Panc1 (cell line): ENCODE results near the gene LRRK1.

Source experiments
- POLR2AphosphoS5 ChIP-seq: IDR thresholded peaks from 2 replicates; pipeline ENCODE4 v1.6.1; 2012; ENCODE audit warnings: mild to moderate bottlenecking, low read depth, low read length, moderate library complexity
- TF ChIP-seq, protein P1 (sequence below): fragments of 450-650 bp; IDR thresholded peaks from 2 replicates; pipeline ENCODE4 v1.5.1; 2017; ENCODE audit warnings: mild to moderate bottlenecking
- TF ChIP-seq, protein P2 (sequence below), 2 experiments: IDR thresholded peaks; 2 replicates each; pipeline ENCODE4 v1.6.1; 2011 to 2012; ENCODE audit warnings: low read depth in 2 of 2, control low read depth in 1 of 2, low read length in 1 of 2, mild to moderate bottlenecking in 1 of 2, moderate library complexity in 1 of 2; ENCODE audit not compliant: insufficient read depth in 1 of 2

DNA sequence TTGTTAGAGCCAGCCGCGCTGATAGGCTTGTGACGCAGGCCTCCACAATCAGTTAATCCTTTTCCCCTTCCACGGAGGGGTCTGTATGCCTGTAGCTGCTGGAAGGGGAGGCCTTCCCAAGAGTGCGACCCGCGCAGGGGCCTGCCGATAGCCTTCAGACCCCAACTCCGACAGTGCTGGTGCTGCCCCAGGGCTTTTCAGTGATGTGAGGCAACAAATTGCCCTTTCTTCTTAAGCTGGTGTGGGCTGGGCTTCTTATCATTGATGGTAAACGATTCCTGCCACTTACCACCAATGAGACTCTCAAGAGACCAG, 189.3 kb downstream of the LRRK1 start:
- TF ChIP-seq, protein P1, sequence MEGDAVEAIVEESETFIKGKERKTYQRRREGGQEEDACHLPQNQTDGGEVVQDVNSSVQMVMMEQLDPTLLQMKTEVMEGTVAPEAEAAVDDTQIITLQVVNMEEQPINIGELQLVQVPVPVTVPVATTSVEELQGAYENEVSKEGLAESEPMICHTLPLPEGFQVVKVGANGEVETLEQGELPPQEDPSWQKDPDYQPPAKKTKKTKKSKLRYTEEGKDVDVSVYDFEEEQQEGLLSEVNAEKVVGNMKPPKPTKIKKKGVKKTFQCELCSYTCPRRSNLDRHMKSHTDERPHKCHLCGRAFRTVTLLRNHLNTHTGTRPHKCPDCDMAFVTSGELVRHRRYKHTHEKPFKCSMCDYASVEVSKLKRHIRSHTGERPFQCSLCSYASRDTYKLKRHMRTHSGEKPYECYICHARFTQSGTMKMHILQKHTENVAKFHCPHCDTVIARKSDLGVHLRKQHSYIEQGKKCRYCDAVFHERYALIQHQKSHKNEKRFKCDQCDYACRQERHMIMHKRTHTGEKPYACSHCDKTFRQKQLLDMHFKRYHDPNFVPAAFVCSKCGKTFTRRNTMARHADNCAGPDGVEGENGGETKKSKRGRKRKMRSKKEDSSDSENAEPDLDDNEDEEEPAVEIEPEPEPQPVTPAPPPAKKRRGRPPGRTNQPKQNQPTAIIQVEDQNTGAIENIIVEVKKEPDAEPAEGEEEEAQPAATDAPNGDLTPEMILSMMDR = no peak
- no peak for TF ChIP-seq POLR2AphosphoS5
- TF ChIP-seq, protein P2, sequence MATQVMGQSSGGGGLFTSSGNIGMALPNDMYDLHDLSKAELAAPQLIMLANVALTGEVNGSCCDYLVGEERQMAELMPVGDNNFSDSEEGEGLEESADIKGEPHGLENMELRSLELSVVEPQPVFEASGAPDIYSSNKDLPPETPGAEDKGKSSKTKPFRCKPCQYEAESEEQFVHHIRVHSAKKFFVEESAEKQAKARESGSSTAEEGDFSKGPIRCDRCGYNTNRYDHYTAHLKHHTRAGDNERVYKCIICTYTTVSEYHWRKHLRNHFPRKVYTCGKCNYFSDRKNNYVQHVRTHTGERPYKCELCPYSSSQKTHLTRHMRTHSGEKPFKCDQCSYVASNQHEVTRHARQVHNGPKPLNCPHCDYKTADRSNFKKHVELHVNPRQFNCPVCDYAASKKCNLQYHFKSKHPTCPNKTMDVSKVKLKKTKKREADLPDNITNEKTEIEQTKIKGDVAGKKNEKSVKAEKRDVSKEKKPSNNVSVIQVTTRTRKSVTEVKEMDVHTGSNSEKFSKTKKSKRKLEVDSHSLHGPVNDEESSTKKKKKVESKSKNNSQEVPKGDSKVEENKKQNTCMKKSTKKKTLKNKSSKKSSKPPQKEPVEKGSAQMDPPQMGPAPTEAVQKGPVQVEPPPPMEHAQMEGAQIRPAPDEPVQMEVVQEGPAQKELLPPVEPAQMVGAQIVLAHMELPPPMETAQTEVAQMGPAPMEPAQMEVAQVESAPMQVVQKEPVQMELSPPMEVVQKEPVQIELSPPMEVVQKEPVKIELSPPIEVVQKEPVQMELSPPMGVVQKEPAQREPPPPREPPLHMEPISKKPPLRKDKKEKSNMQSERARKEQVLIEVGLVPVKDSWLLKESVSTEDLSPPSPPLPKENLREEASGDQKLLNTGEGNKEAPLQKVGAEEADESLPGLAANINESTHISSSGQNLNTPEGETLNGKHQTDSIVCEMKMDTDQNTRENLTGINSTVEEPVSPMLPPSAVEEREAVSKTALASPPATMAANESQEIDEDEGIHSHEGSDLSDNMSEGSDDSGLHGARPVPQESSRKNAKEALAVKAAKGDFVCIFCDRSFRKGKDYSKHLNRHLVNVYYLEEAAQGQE (IDR thresholded peaks at IDR 0.05; ENCODE audit: insufficient read depth in 1 of 2, low read depth in 2 of 2, low read length in 1 of 2) = no peak
